NB4 (cell line): Measurements from ENCODE around the gene OLFM1.

ENCODE experiments used
- POLR2A ChIP-seq: IDR thresholded peaks from 2 replicates; pipeline ENCODE4 v1.6.1; 2011; ENCODE audit warnings: mild to moderate bottlenecking; ENCODE audit not compliant: insufficient read length; ENCODE audit errors: extremely low read depth
- TF ChIP-seq, protein P1 (sequence below): IDR thresholded peaks from one replicate; pipeline ENCODE4 v1.5.1; 2012; ENCODE audit warnings: low read depth, low read length

DNA sequence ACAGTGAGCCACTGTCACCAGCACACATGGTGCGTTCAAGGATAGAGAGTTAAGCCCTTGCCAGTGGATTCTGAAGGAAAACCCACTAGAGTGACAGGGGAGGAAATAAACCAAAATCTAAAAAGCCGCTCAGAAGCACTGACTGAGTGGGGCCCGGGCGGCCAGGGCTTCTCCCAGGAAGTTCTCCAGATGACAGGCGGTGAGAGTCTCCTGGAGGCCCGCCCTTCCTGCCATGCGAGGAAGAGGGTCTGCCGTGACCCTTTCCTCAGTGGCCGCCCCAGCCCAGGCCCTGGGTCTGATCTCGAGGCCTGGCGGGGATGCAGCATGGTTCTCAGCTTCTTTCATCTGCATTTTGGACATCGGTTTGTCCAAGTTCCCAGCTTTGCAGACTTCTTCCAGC, 14.9 kb downstream of the OLFM1 start:
- TF ChIP-seq, protein P1, sequence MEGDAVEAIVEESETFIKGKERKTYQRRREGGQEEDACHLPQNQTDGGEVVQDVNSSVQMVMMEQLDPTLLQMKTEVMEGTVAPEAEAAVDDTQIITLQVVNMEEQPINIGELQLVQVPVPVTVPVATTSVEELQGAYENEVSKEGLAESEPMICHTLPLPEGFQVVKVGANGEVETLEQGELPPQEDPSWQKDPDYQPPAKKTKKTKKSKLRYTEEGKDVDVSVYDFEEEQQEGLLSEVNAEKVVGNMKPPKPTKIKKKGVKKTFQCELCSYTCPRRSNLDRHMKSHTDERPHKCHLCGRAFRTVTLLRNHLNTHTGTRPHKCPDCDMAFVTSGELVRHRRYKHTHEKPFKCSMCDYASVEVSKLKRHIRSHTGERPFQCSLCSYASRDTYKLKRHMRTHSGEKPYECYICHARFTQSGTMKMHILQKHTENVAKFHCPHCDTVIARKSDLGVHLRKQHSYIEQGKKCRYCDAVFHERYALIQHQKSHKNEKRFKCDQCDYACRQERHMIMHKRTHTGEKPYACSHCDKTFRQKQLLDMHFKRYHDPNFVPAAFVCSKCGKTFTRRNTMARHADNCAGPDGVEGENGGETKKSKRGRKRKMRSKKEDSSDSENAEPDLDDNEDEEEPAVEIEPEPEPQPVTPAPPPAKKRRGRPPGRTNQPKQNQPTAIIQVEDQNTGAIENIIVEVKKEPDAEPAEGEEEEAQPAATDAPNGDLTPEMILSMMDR: no peak
- TF ChIP-seq POLR2A: no peak
